Activated T-cell treated with anti-CD3 and anti-CD28 coated beads, Interleukin-2, amount 50 U/mL, for 24 hours (primary cell): ENCODE results near the gene UBE2R2.

Source experiments
- DNase-seq: peaks from one replicate; pipeline ENCODE4 v3.0.0-alpha.2; 2020
- H3K27ac Mint-ChIP-seq: 2 replicates; pipeline ENCODE4 v1.8.0; 2020; ENCODE audit warnings: mild to moderate bottlenecking, mixed read lengths
- H3K27me3 Mint-ChIP-seq: 2 replicates; pipeline ENCODE4 v1.8.0; 2020; ENCODE audit warnings: mixed read lengths
- H3K36me3 Mint-ChIP-seq: 2 replicates; pipeline ENCODE4 v1.8.0; 2020; ENCODE audit warnings: low read depth, mixed read lengths
- H3K4me1 Mint-ChIP-seq: 2 replicates; pipeline ENCODE4 v1.8.0; 2020; ENCODE audit warnings: low read depth, mixed read lengths
- H3K4me3 Mint-ChIP-seq: 2 replicates; pipeline ENCODE4 v1.8.0; 2020; ENCODE audit warnings: mild to moderate bottlenecking, moderate library complexity, mixed read lengths
- H3K9me3 Mint-ChIP-seq: 2 replicates; pipeline ENCODE4 v1.8.0; 2020; ENCODE audit warnings: mixed read lengths

The UBE2R2 gene

GRCh38 chr9:33908749-33909148 is 91.8 kb downstream of the UBE2R2 start:
- H3K27ac Mint-ChIP-seq, result peak overlapping the region; percentile 22
- no peak for DNase-seq
- H3K9me3 Mint-ChIP-seq, result no peaks in the 10 kb centered on the region
- no peak overlapping the region for H3K4me3 Mint-ChIP-seq
- no peaks in the 10 kb centered on the region for H3K27me3 Mint-ChIP-seq
- peaks cover 9% of the 10 kb centered on the region for H3K4me1 Mint-ChIP-seq
- peaks cover 52% of the 10 kb centered on the region for H3K36me3 Mint-ChIP-seq

GRCh38 chr9:33913541-33913940 is 96.6 kb downstream of the UBE2R2 start:
- Mint-ChIP-seq H3K36me3 (peaks cover 69% of the 10 kb centered on the region), H3K27me3 (no peaks in the 10 kb centered on the region), H3K4me3 (no peak overlapping the region), H3K4me1 (no peaks in the 10 kb centered on the region), H3K9me3 (no peaks in the 10 kb centered on the region), H3K27ac (no peak overlapping the region)
- no peak for DNase-seq

- peak overlapping the region; percentile 26 for H3K27ac Mint-ChIP-seq
- H3K27me3 Mint-ChIP-seq, result no peaks in the 10 kb centered on the region
These were observed 98.1 kb downstream of the UBE2R2 start for GRCh38 chr9:33914887-33915628.

GRCh38 chr9:33917036-33917435 is 100.1 kb downstream of the UBE2R2 start:
- peak overlapping the region; percentile 76 for H3K27ac Mint-ChIP-seq
- no peak overlapping the region for H3K4me3 Mint-ChIP-seq
- DNase-seq, result no peak
- H3K27me3 Mint-ChIP-seq, result no peaks in the 10 kb centered on the region
- H3K36me3 Mint-ChIP-seq, result peaks cover 93% of the 10 kb centered on the region
- H3K9me3 Mint-ChIP-seq, result no peaks in the 10 kb centered on the region
- H3K4me1 Mint-ChIP-seq, result no peaks in the 10 kb centered on the region

More at GRCh38 chr9:33914887-33915628, 98.1 kb downstream of the UBE2R2 start:
- no peak for DNase-seq
- Mint-ChIP-seq H3K4me3 (no peak overlapping the region), H3K4me1 (no peaks in the 10 kb centered on the region), H3K9me3 (no peaks in the 10 kb centered on the region), H3K36me3 (peaks cover 79% of the 10 kb centered on the region)

GRCh38 chr9:33919276-33919897 is 102.4 kb downstream of the UBE2R2 start:
- Mint-ChIP-seq H3K9me3 (no peaks in the 10 kb centered on the region), H3K4me3 (no peak overlapping the region), H3K27ac (peak overlapping the region; percentile 78), H3K4me1 (no peaks in the 10 kb centered on the region), H3K27me3 (no peaks in the 10 kb centered on the region), H3K36me3 (peaks cover 98% of the 10 kb centered on the region)
- no peak for DNase-seq

GRCh38 chr9:33921967-33922895 is 105.3 kb downstream of the UBE2R2 start:
- Mint-ChIP-seq H3K9me3 (no peaks in the 10 kb centered on the region), H3K4me1 (no peaks in the 10 kb centered on the region), H3K36me3 (peaks cover 99% of the 10 kb centered on the region), H3K4me3 (no peak overlapping the region), H3K27me3 (no peaks in the 10 kb centered on the region), H3K27ac (peak overlapping the region; percentile 66)
- no peak for DNase-seq

- Mint-ChIP-seq H3K4me1 (no peaks in the 10 kb centered on the region), H3K36me3 (peaks cover 99% of the 10 kb centered on the region), H3K4me3 (no peak overlapping the region), H3K9me3 (no peaks in the 10 kb centered on the region), H3K27ac (peak overlapping the region; percentile 74), H3K27me3 (no peaks in the 10 kb centered on the region)
- DNase-seq, result no peak
These were observed 106.1 kb downstream of the UBE2R2 start for GRCh38 chr9:33923079-33923478.

- Mint-ChIP-seq H3K36me3 (peaks cover 99% of the 10 kb centered on the region), H3K27ac (peak overlapping the region; percentile 47), H3K4me1 (no peaks in the 10 kb centered on the region), H3K9me3 (no peaks in the 10 kb centered on the region), H3K27me3 (no peaks in the 10 kb centered on the region), H3K4me3 (no peak overlapping the region)
- DNase-seq, result no peak
These were observed 107.2 kb downstream of the UBE2R2 start for GRCh38 chr9:33923998-33924701.

GRCh38 chr9:33924978-33925797 is 108.2 kb downstream of the UBE2R2 start:
- Mint-ChIP-seq H3K27me3 (no peaks in the 10 kb centered on the region), H3K36me3 (peaks cover 96% of the 10 kb centered on the region), H3K4me3 (no peak overlapping the region), H3K4me1 (no peaks in the 10 kb centered on the region), H3K9me3 (no peaks in the 10 kb centered on the region), H3K27ac (peak overlapping the region; percentile 49)
- no peak for DNase-seq

- Mint-ChIP-seq H3K27ac (peak overlapping the region; percentile 14), H3K4me1 (no peaks in the 10 kb centered on the region), H3K36me3 (peaks cover 96% of the 10 kb centered on the region), H3K27me3 (no peaks in the 10 kb centered on the region), H3K4me3 (no peak overlapping the region), H3K9me3 (no peaks in the 10 kb centered on the region)
- DNase-seq, result no peak
These were observed 110.0 kb downstream of the UBE2R2 start for GRCh38 chr9:33926746-33927485.

- no peak for DNase-seq
- Mint-ChIP-seq H3K36me3 (peaks cover 96% of the 10 kb centered on the region), H3K9me3 (no peaks in the 10 kb centered on the region), H3K4me3 (no peak overlapping the region), H3K27ac (peak overlapping the region; percentile 47), H3K27me3 (no peaks in the 10 kb centered on the region), H3K4me1 (no peaks in the 10 kb centered on the region)
These were observed 110.7 kb downstream of the UBE2R2 start for GRCh38 chr9:33927694-33928093.

GRCh38 chr9:33931326-33931725 is 114.4 kb downstream of the UBE2R2 start:
- DNase-seq, result no peak
- Mint-ChIP-seq H3K36me3 (peaks cover 96% of the 10 kb centered on the region), H3K27ac (peak overlapping the region; percentile 39), H3K4me3 (no peak overlapping the region), H3K4me1 (no peaks in the 10 kb centered on the region), H3K9me3 (no peaks in the 10 kb centered on the region), H3K27me3 (no peaks in the 10 kb centered on the region)
